Measurements from ENCODE around the gene CCL5. TPM values are rescaled to one million over a fixed set of nuclear protein-coding genes. Genes with fewer than 3 reads are reported as not detected.

CCL5 gene
- total and polyA plus RNA-seq, 2 donors (not counting 1 experiment from before 2014, with no cell fraction given) = 2.9 to 5.3 TPM

DNA sequence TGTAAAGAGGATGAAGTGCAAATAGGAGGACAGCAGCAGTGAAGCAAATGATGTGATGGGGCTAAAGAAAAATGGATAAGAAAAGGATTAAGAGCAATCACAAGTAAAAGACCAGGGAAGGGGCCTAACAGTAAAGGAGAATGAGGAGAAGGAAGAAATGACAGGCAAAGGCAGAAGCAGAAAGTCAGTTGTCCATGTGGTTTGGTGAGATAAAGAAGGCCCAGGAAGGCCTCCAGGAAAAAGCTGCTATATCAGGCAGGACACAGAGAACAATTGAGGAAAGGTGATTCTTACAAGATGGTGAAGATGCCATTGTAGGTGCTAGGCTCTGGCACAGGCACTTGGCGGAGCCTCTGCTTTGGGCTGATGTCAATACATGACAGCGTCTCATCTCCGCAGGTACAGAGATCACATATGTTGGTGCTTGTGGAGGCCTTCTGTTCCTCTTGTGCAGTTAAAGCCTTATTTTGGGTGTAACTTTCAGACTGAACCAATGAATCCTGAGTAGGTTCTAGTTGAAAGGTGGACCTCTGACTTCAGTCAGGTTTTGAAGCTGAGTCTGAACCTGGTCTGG is 32.3 kb upstream of the CCL5 start:
- Histone ChIP-seq H3K27me3 (replicated peaks in 1 of 4; ENCODE audit: control extremely low read depth in 1 of 4, control insufficient read depth in 3 of 4, insufficient read depth in 4 of 4, low read length in 3 of 4) (no peaks in the 10 kb centered on the region), H3K9me3 (ENCODE audit: control extremely low read depth in 1 of 3, control insufficient read depth in 2 of 3, insufficient read depth in 1 of 3, low read length in 2 of 3) (no peaks in the 10 kb centered on the region), H3K36me3 (replicated peaks in 1 of 2; ENCODE audit: control extremely low read depth in 1 of 2, control insufficient read depth in 1 of 2, extremely low read depth in 1 of 2, insufficient read depth in 2 of 2, low read length in 1 of 2) (no peaks in the 10 kb centered on the region), H4K20me1 (ENCODE audit: control insufficient read depth, insufficient read depth, low read length, poor library complexity, severe bottlenecking) (no peaks in the 10 kb centered on the region), H3K79me2 (ENCODE audit: control insufficient read depth, insufficient read depth, low read length) (no peaks in the 10 kb centered on the region), H3K27ac (ENCODE audit: low read length in 2 of 2) (no peak overlapping the region), H2AFZ (ENCODE audit: insufficient read depth, low read depth, low read length, poor library complexity, severe bottlenecking) (no peak overlapping the region), H3K4me1 (ENCODE audit: control insufficient read depth in 2 of 2, insufficient read depth in 2 of 2, low read length in 2 of 2) (no peaks in the 10 kb centered on the region), H3K9ac (ENCODE audit: low read length) (no peak overlapping the region), H3K4me2 (replicated peaks; ENCODE audit: low read depth, low read length, poor library complexity, severe bottlenecking) (no peak overlapping the region), H3K4me3 (ENCODE audit: control extremely low read depth in 1 of 5, extremely low read depth in 1 of 5, insufficient read depth in 1 of 5, low read depth in 2 of 5, low read length in 4 of 5) (no peak overlapping the region)
- Mint-ChIP-seq H3K4me3 (no peak overlapping the region), H3K27me3 (no peaks in the 10 kb centered on the region), H3K27ac (no peak overlapping the region), H3K9me3 (ENCODE audit: insufficient read depth) (no peaks in the 10 kb centered on the region), H3K4me1 (no peaks in the 10 kb centered on the region)
- POLR2A ChIA-PET = no interaction called here
- ATAC-seq (ENCODE audit: low read depth) (no peak), DNase-seq (no peak)
- intact Hi-C loops (cut with micrococcal nuclease) = no loop called here
- 97% methylated on average over 3 of the region's 3 CpGs for WGBS (ENCODE audit: insufficient coverage)
- TF ChIP-seq, protein P1, sequence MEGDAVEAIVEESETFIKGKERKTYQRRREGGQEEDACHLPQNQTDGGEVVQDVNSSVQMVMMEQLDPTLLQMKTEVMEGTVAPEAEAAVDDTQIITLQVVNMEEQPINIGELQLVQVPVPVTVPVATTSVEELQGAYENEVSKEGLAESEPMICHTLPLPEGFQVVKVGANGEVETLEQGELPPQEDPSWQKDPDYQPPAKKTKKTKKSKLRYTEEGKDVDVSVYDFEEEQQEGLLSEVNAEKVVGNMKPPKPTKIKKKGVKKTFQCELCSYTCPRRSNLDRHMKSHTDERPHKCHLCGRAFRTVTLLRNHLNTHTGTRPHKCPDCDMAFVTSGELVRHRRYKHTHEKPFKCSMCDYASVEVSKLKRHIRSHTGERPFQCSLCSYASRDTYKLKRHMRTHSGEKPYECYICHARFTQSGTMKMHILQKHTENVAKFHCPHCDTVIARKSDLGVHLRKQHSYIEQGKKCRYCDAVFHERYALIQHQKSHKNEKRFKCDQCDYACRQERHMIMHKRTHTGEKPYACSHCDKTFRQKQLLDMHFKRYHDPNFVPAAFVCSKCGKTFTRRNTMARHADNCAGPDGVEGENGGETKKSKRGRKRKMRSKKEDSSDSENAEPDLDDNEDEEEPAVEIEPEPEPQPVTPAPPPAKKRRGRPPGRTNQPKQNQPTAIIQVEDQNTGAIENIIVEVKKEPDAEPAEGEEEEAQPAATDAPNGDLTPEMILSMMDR (IDR thresholded peaks at IDR 0.05) = no peak
- TF ChIP-seq EZH2 (IDR thresholded peaks at IDR 0.05; ENCODE audit: borderline replicate concordance, insufficient read depth, low read depth, low read length, poor library complexity, severe bottlenecking) = no peak
- CTCF ChIA-PET = no interaction called here

DNA sequence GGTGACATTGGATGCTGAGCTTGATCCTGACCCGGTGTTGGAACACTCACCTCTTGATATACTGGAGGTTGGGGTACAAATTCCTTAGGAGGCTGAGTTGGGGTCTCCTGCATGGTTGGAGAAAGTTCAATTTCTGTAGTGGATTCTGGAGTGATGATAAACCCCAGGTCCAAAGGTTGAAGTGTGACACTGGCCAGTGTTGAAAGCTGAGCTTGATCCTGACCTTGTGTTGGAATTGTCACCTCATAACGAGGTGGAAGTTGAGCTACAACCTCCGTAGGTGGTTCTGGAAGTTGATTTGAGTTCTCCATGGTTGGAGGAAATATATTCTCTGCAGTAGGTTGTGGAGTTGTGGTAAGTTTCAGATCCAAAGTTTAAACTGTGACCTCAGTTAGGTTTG is 29.2 kb upstream of the CCL5 start:
- Mint-ChIP-seq H3K4me1 (no peaks in the 10 kb centered on the region), H3K9me3 (ENCODE audit: insufficient read depth) (no peaks in the 10 kb centered on the region), H3K27ac (no peak overlapping the region), H3K27me3 (no peaks in the 10 kb centered on the region), H3K4me3 (no peak overlapping the region)
- ChIA-PET CTCF (no interaction called here), POLR2A (no interaction called here)
- H3K4me2 ChIP-seq (replicated peaks; ENCODE audit: low read depth, low read length, poor library complexity, severe bottlenecking) = no peak overlapping the region
- H3K79me2 ChIP-seq (ENCODE audit: control insufficient read depth, insufficient read depth, low read length) = no peaks in the 10 kb centered on the region
- H3K4me3 ChIP-seq (ENCODE audit: control extremely low read depth in 1 of 5, extremely low read depth in 1 of 5, insufficient read depth in 1 of 5, low read depth in 2 of 5, low read length in 4 of 5) = no peak overlapping the region
- TF ChIP-seq, protein P1 (IDR thresholded peaks at IDR 0.05) = no peak
- no peak for TF ChIP-seq EZH2 (IDR thresholded peaks at IDR 0.05; ENCODE audit: borderline replicate concordance, insufficient read depth, low read depth, low read length, poor library complexity, severe bottlenecking)
- no peaks in the 10 kb centered on the region for H4K20me1 ChIP-seq (ENCODE audit: control insufficient read depth, insufficient read depth, low read length, poor library complexity, severe bottlenecking)
- H3K27me3 ChIP-seq (replicated peaks in 1 of 4; ENCODE audit: control extremely low read depth in 1 of 4, control insufficient read depth in 3 of 4, insufficient read depth in 4 of 4, low read length in 3 of 4) = no peaks in the 10 kb centered on the region
- H2AFZ ChIP-seq (ENCODE audit: insufficient read depth, low read depth, low read length, poor library complexity, severe bottlenecking) = no peak overlapping the region
- no peaks in the 10 kb centered on the region for H3K9me3 ChIP-seq (ENCODE audit: control extremely low read depth in 1 of 3, control insufficient read depth in 2 of 3, insufficient read depth in 1 of 3, low read length in 2 of 3)
- no peak overlapping the region for H3K9ac ChIP-seq (ENCODE audit: low read length)
- ATAC-seq (ENCODE audit: low read depth) (no peak), DNase-seq (no peak)
- WGBS (ENCODE audit: insufficient coverage) = 94% methylated on average over 3 of the region's 3 CpGs
- H3K36me3 ChIP-seq (replicated peaks in 1 of 2; ENCODE audit: control extremely low read depth in 1 of 2, control insufficient read depth in 1 of 2, extremely low read depth in 1 of 2, insufficient read depth in 2 of 2, low read length in 1 of 2) = no peaks in the 10 kb centered on the region
- intact Hi-C loops (cut with micrococcal nuclease) = no loop called here
- no peaks in the 10 kb centered on the region for H3K4me1 ChIP-seq (ENCODE audit: control insufficient read depth in 2 of 2, insufficient read depth in 2 of 2, low read length in 2 of 2)
- H3K27ac ChIP-seq (ENCODE audit: low read length in 2 of 2) = no peak overlapping the region

Measured in B cell (primary cell).